Coronary artery (tissue), 2 donors: ENCODE results near the gene SNU13.
A peak's percentile ranks its signal among the peaks of the same experiment; 100 is the strongest.
"Not testable (repeated sequence)": the region's sequence is repeated elsewhere in the genome, so short reads cannot be mapped to it uniquely, and the experiment has no call there.

Source experiments
- DNase-seq: peaks from one replicate; pipeline ENCODE4 v3.0.0-alpha.2; 2017; ENCODE audit warnings: low spot score
- H3K27ac ChIP-seq, 2 donors: fragments of 200-600 bp; sonication (generic); one replicate each; pipeline ENCODE4 v1.5.1; 2016 to 2019
- H3K4me3 ChIP-seq: fragments of 200-600 bp; sonication (generic); 2 replicates; pipeline ENCODE4 v1.5.1; 2016; ENCODE audit warnings: mild to moderate bottlenecking, moderate library complexity
- CTCF ChIP-seq: fragments of 200-600 bp; sonication (generic); IDR thresholded peaks from one replicate; pipeline ENCODE4 v1.5.1; 2019; ENCODE audit warnings: antibody characterized with exemption

Gene SNU13

GRCh38 chr22:41690476-41690875 lies 1.8 kb upstream of the SNU13 start:
- DNase-seq, result no peak
- TF ChIP-seq CTCF, result no peak
- no peak overlapping the region for H3K4me3 ChIP-seq
- no peak overlapping the region for H3K27ac ChIP-seq

GRCh38 chr22:41687901-41688364 lies 734 bp downstream of the SNU13 start:
- H3K4me3 ChIP-seq, result peak overlapping the region; percentile 86
- H3K27ac ChIP-seq, result peak overlapping the region; percentile 95 to 97
- no peak for TF ChIP-seq CTCF
- DNase-seq, result no peak

DNA sequence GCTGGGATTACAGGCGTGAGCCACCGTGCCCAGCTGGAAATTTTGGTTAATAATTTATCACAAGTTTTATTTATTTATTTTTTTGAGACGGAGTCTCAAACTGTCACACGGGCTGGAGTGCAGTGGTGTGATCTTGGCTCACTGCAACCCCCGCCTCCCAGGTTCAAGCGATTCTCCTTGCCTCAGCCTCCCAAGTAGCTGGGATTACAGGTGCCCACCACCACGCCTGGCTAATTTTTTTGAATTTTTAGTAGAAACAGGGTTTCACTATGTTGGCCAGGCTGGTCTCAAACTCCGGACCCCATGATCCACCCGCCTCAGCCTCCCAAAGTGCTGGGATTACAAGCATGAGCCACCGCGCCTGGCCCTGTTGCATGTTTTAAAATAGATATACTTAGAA lies 1.8 kb downstream of the SNU13 start:
- not testable (repeated sequence) for DNase-seq, H3K4me3 ChIP-seq, H3K27ac ChIP-seq

GRCh38 chr22:41684194-41684593 lies 4.5 kb downstream of the SNU13 start:
- Histone ChIP-seq H3K27ac (no peak overlapping the region), H3K4me3 (no peak overlapping the region)
- TF ChIP-seq CTCF, result no peak
- no peak for DNase-seq

DNA sequence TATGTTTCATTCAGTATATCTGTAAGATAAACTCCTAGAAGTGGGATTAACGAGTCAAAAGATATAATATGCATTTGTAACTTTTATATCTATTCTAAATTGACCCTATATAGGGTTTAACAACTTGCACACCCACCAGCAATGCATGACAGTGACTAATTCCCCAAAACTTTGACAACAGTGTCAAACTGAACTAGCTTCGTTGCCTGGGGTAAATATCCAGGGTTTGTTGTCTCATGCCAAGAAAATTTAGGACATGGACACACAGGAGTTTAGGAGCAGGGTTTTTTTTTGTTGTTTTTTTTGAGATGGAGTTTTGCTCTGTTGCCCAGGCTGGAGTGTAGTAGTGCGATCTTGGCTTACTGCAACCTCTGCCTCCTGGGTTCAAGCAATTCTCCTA lies 5.1 kb downstream of the SNU13 start:
- TF ChIP-seq CTCF, result no peak
- no peak for DNase-seq
- H3K27ac ChIP-seq, result no peak overlapping the region
- H3K4me3 ChIP-seq, result no peak overlapping the region

DNA sequence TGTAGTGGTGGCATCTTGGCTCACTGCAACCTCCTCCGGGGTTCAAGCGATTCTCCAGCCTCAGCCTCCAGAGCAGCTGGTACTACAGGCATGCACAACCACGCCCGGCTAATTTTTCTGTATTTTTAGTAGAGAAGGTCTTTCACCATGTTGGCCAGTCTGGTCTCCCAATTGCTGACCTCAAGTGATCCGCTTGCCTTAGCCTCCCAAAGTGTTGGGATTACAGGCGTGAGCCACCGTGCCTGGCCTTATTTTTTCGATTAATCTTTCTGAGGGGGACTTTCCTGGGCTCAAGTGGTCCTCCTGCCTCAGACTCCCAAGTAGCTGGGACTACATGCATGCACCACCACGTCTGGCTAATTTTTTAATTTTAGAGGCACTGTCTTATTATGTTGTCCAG lies 5.6 kb downstream of the SNU13 start:
- peak overlapping the region; percentile 74 to 81 for H3K27ac ChIP-seq
- TF ChIP-seq CTCF, result no peak
- DNase-seq, result no peak
- H3K4me3 ChIP-seq, result peak overlapping the region; percentile 76

DNA sequence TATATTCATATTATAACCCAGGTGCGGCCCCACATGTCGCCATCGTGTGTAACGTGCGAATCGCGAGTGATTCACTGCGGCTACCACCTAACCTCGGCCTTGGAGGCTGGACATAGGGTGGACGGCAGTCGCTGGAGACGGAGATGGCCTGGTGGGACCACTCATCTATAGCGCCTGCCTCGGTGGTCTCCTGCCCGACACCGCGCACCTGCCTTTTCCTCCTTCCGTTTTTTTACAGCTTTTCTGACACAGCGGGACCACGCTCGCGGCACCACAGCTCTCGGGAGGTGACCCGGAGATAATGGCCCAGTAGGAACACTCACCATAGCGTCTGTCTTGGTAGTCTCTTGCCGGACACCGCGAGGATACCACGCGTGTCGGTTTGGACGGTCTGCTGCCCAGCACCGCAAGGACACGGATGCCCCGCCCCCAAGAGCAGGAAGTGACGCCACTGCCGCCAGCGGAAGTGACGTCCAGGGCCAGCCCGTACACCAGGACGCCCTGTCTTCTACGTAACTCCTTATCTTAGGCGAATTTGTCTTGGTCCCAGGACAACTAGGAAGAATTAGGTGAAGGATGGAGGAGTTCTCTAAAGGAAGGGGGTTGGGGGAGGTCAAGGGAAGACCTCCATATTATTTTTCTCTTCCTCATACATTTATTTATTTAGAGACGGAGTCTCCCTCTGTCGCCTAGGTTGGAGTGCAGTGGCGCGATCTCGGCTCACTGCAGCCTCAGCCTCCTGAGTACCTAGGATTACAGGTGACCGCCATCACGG lies 6.4 kb downstream of the SNU13 start:
- H3K4me3 ChIP-seq, result peak overlapping the region; percentile 76
- peak overlapping the region; percentile 74 to 81 for H3K27ac ChIP-seq
- TF ChIP-seq CTCF, result no peak
- DNase-seq, result peak; percentile 87
